Upper lobe of left lung (tissue), 4 donors: ENCODE data around the gene FBXL7.

Experiments used
- CTCF ChIP-seq, 6 experiments: fragments of 450-650 bp in 4 of 6; fragments of 200-600 bp in 2 of 6; sonication (generic) in 2 of 6; IDR thresholded peaks; one replicate each; pipeline ENCODE4 v1.5.1; 2016 to 2019; ENCODE audit warnings: antibody characterized with exemption in 6 of 6
- EP300 ChIP-seq, 4 donors: sonication (generic); formaldehyde crosslinking; IDR thresholded peaks; one replicate each; pipeline ENCODE4 v1.5.1; 2017; ENCODE audit warnings: antibody characterized with exemption in 4 of 4, control low read depth in 2 of 4
- POLR2A ChIP-seq, 4 donors: fragments of 450-650 bp; IDR thresholded peaks; one replicate each; pipeline ENCODE4 v1.5.1; 2016 to 2017; ENCODE audit warnings: antibody characterized with exemption in 4 of 4, mild to moderate bottlenecking in 2 of 4
- POLR2AphosphoS5 ChIP-seq, 2 donors: sonication (generic); formaldehyde crosslinking; IDR thresholded peaks; one replicate each; pipeline ENCODE4 v1.5.1; 2017; ENCODE audit warnings: antibody characterized with exemption in 2 of 2

GRCh38 chr5:15799014-15799413 lies 299.0 kb downstream of the FBXL7 start:
- TF ChIP-seq POLR2AphosphoS5 (IDR thresholded peaks at IDR 0.05): no peak
- TF ChIP-seq POLR2A (IDR thresholded peaks at IDR 0.05): no peak
- TF ChIP-seq EP300 (IDR thresholded peaks at IDR 0.05): no peak
- TF ChIP-seq CTCF (IDR thresholded peaks at IDR 0.05): no peak
